Tibial nerve (tissue), 3 donors: ENCODE results near the gene MATN4.

Experiments used
- CTCF ChIP-seq, 5 experiments: fragments of 200-600 bp in 3 of 5; fragments of 450-650 bp in 2 of 5; sonication (generic) in 3 of 5; IDR thresholded peaks; one replicate each; pipeline ENCODE4 v1.5.1; 2016 to 2019; ENCODE audit warnings: antibody characterized with exemption in 5 of 5, mild to moderate bottlenecking in 3 of 5, moderate library complexity in 2 of 5
- POLR2A ChIP-seq, 2 donors: fragments of 450-650 bp; IDR thresholded peaks; one replicate each; pipeline ENCODE4 v1.6.1; 2017; ENCODE audit warnings: antibody characterized with exemption in 2 of 2, mild to moderate bottlenecking in 2 of 2, moderate library complexity in 2 of 2

GRCh38 chr20:45257711-45258110, 50.4 kb downstream of the MATN4 start:
- TF ChIP-seq POLR2A (IDR thresholded peaks at IDR 0.05) (no peak), CTCF (IDR thresholded peaks at IDR 0.05) (no peak)
